ENCODE results near the gene HRH3.

DNA sequence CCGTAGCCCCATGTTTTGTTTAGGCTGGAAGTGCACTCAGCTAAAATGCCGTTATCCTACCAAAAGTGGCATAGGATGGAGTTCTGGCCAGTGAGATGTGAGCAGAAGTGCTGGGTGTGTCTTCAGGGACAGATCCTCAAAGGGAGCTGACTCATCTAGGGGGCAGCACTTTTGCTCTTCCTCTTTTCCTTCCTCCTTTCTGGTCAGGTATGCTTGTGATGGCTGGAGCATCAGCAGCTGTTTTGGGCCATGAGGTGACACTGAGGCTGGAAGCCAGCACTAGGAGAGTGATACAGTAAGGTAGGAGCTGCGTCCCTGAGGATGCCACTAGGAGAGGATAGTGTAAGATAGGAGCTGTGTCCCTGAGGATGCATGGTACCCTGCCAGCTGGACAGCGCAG, 13.6 kb upstream of the HRH3 start:
- TF ChIP-seq, protein P1, sequence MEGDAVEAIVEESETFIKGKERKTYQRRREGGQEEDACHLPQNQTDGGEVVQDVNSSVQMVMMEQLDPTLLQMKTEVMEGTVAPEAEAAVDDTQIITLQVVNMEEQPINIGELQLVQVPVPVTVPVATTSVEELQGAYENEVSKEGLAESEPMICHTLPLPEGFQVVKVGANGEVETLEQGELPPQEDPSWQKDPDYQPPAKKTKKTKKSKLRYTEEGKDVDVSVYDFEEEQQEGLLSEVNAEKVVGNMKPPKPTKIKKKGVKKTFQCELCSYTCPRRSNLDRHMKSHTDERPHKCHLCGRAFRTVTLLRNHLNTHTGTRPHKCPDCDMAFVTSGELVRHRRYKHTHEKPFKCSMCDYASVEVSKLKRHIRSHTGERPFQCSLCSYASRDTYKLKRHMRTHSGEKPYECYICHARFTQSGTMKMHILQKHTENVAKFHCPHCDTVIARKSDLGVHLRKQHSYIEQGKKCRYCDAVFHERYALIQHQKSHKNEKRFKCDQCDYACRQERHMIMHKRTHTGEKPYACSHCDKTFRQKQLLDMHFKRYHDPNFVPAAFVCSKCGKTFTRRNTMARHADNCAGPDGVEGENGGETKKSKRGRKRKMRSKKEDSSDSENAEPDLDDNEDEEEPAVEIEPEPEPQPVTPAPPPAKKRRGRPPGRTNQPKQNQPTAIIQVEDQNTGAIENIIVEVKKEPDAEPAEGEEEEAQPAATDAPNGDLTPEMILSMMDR (IDR thresholded peaks at IDR 0.05; ENCODE audit: low read depth, low read length, poor library complexity, severe bottlenecking) = no peak
- TF ChIP-seq EZH2phosphoT487 (IDR thresholded peaks at IDR 0.05; ENCODE audit: borderline replicate concordance, low read length) = no peak
